ENCODE data around the gene WDR43.

The WDR43 gene

DNA sequence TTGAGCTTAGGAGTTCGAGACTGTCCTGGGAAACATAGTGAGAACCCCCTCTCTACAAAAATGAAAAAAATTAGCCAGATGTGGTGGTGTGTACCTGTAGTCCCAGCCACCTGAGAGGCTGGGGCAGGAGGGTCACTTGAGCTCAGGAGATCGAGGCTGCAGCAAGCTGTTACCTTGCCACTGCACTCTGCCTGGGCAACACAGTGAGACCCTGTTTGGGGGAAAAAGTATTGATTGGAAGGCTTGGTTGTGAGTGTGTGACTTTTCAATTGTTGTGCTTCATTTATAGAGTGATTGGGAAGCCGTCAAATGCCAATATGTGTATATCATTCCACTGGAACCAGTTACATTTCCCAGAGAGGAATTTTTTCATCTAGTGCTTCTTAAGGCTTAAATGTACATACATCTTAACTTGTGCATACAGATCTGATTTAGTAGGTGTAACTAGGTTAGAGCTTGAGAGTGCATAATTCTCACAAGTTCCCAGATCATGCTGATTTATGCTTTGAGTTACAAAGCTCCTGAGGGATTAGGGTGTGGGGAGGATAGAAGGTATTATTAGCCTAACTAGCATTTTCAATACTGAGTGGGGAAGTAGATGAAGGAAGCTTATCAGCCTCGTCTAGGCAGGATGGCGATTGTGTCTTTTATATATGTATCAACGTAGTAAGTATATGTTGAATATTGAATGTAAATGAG is 15.3 kb downstream of the WDR43 start:
- DNase-seq = no peak

- DNase-seq = no peak
These were observed 21.5 kb downstream of the WDR43 start for GRCh38 chr2:28915939-28916338.

DNA sequence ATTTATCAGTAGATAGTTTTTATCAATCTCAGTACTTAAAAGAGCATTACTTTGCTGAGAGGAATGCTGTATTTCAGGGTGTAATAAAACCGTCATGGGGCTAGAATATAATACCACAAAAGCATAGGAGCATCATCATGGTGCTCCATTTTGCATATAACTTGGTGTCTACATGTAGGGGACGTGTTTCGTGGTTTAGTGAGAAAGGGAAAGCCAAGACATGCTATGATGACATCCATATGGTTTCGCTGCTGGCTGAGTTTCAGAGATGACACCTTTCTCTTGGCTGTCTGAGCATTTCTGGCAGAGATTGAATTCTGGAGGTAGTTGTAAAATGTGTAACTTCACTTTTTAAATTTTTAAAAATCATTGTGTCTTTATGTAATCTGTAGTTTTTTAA is 32.4 kb downstream of the WDR43 start:
- no peak for DNase-seq

GRCh38 chr2:28927469-28927868 is 33.0 kb downstream of the WDR43 start:
- no peak for DNase-seq

DNA sequence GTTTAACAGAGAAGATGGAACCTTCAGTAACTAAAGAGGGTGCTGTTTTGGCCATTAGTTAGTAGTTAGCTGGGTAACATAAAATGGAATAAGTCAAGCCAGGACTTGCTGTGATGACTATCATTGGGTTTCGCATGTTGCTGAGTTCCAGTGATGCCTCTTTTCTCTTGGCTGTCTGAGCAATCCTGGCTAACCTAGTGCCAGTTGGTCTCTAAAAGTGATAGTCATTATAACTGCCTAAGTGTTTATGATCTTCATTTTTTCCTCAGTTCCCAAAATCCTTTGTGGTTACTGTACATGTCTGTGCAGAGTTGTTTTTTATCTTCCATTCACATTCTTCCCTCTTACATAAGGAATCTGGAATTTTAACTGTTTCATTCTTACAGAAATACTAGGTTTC is 33.4 kb downstream of the WDR43 start:
- no peak for DNase-seq

DNA sequence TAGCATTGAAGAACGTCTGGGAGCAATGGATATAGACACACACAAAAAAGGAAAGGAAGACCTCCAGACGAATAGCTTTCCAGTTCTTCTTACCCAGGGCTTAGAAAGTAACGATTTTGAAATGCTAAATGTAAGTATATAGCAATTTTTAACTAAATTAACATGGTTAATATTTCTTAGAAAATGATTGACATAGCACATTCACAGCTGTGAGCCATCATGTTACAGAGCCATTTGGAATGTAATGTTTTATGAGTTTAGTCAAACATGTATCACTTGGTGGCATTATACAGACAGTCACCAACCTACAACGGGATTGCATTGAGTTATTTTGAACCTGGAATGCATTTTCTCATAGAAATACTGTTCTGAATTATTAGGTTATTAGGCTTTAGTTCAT is 35.1 kb downstream of the WDR43 start:
- no peak for DNase-seq

DNA sequence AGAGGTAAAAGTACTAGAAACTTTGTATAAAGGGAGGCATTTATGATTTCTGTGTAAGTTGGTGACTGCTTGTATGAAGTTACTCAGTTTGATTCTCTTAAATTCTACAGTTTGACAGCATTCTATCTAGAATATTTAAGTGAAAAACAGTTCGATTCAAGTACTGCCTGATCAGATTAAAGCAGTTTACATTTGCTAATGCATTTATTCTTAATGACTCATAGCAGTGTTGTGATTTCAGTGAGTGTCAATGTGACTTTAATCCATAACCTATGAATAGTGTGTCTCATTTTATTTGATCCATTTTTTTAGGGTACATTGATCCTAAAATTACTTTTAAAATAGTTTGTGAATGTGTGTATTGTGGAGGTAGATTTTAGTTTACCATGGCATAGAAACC is 35.7 kb downstream of the WDR43 start:
- no peak for DNase-seq

DNA sequence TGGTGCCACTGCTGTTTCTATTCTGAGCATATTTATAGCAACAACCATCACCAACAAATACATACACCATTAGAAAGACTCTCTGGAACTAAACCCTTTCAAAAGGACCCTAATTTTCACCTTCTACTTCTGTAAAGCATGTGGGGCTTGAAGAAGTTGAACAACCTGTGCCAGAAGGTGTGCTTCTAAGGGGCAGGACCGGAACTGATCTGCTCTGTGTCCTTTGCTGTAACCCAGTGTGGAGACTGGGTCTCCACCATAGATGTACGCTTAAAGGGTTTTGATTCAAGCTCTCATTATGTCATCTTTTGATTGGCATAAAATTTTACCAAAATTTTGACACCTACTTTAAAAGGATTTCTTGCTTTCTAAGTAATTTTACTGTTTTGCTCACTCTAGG is 40.3 kb downstream of the WDR43 start:
- DNase-seq = no peak

DNA sequence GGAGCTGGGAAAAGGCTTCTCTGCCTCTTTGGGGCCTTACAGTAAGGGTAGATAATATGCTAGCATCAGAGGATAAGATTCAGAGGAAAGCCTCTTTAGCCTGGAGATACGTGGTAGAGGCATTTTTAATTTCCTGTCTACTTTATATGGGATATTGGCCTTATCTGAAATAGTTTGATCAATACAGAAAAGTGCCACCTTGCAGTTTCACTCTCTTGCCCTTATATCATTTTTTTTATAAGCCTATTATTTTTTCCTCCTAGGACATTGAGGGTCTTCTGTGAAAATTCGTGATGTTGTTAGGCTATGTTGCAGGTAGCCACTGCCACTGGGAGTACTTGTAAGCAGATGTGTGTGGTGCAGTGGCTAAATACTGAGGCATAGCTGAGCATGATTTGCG is 46.5 kb downstream of the WDR43 start:
- no peak for DNase-seq

GRCh38 chr2:28944535-28945248 is 50.2 kb downstream of the WDR43 start:
- DNase-seq = no peak

DNA sequence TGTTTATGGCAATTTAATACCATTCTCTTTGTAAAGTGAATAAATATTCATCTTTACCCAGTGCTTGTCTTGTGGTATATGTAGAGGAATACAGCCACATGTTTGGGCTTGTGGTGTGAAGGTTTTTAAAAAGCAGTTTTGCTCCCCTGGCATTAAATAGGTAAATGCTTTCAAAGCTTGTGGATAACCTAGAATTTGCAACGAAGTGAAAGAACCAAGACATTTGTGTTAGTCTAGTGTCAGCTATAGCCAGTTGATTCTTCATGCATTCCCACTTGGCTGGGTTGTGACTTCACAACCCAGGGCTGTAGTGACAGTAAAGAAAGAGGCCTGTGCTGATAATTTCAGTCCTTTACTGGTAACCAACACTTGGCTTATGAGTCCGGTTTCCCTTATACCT is 53.7 kb downstream of the WDR43 start:
- DNase-seq = no peak

DNA sequence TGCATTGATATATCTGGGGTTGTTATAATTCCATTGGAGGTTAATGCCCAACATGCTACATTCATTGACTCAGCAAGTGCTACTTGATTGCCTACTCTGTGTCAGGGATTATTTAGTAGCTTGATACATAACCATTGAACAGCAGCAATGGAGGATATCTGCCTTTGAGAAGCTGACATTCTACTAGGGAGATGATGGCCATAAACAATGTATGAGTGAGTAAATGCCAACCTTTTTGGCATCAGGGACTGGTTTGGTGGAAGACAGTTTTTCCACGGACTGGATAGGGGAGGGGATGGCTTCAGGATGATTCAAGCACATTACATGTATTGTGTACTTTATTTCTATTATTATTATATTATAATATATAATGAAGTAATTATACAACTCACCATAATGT is 54.7 kb downstream of the WDR43 start:
- DNase-seq = no peak

- no peak for DNase-seq
These were observed 55.3 kb downstream of the WDR43 start for GRCh38 chr2:28949617-28950305.

- no peak for DNase-seq
These were observed 56.6 kb downstream of the WDR43 start for GRCh38 chr2:28950941-28951630.

DNA sequence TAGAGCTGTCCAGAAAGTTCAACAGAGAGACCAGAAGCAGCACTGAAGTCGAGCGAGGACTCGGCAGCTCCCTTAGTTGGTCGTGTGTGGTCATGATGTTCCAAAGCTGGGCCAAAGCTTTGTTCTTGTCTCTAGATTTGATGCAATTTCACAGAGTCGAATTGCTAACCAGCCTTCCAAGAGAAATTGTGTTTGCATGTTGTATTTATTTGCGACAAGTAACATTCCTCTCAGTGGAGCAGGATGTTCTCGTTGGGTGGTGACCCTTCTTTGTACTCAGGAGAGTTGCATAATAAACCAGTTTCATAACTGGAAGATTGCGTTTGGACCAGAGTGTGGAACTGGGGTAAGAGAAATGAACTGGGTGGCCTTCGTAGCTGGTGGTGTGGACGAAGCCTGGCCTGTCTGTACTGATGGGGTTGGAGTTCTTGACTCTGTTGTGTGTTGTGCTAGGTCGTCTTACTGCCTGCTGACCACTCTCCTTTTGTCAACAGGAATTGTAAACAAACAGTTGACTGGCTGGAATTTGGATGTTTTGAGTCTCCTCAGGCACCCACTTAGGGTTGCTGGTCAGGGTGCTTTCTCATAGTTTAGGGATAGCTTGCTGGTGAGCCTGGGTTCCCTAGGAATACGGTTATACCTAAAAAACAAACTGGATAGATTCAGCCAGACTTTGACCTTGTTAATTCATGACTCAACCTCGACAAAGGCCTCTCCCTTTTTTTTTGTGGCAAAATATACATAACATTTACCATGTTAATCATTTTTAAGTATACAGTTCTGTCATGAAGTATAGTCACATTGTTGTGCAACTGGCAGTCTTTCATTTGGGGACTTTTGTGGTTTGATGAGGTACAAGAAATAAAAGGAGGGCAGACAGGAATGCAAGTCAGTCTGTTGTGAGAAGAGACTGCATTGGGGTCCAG is 57.7 kb downstream of the WDR43 start:
- no peak for DNase-seq

DNA sequence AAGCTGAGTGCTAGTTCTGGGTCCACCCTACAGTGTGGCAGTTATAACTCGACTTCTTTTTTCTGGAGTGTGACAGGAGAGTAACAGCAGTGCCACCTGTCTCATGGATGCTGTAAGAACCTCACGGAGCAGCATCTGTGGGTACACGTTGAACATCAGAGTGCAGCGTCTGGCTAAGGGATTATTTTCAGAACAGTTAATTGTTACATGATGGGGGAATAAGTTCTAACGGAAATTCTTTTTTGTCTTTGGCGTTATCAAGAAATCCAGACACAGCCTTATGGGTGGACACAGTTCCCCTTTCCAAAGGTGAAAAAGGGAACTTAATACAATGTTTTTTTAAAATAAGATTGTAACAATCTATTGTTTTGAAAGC is 58.4 kb downstream of the WDR43 start:
- DNase-seq = no peak

DNA sequence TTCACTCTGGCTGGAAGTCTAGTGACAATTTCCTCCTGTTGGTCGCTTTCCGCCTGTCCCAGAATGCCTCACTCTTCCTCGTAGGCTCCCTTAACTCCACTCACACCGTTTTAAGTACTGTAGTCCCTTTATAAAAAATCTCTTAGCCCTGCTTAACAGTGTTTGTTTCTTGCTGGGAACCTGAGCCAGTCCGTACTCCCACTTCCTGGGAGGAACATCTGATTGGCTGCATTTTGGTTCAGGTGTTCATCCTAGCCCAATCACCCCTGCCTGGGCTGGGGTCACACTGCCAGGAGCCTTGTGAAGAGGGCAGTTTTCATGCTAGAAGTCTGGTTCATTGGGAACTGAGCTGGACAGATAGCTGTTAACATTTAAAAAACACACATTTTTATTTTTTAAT is 61.0 kb downstream of the WDR43 start:
- no peak for DNase-seq

DNA sequence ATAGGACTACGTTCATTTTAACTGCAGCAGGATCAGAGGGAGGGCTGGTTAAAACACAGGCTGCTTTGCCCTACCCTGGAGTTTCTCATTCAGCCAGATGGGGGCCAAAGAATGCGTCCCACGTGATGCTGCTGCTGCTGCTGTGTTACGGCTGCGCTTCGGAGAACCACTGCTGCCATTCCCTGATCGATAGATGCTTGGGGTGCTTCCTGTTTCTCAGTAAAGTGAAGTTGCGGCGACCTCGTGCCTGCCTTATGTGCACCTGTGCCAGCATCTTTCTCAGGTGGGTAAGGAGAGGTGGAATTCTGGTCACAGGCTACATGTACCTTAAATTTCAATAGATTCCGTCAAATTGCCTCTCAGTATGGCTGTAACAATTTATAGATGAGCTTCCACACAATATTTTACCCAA is 62.0 kb downstream of the WDR43 start:
- no peak for DNase-seq

- no peak for DNase-seq
These were observed 62.4 kb downstream of the WDR43 start for GRCh38 chr2:28956890-28957289.

- DNase-seq = peak; percentile 1 to 30
These were observed 64.2 kb downstream of the WDR43 start for GRCh38 chr2:28958689-28959088.

- no peak for DNase-seq
These were observed 65.9 kb downstream of the WDR43 start for GRCh38 chr2:28960401-28960800.

GRCh38 chr2:28962505-28962904 is 68.0 kb downstream of the WDR43 start:
- DNase-seq = no peak

Measured in cerebellar nuclear complex (tissue), 1 donor.